Right atrium auricular region (tissue), 2 donors: ENCODE measurements around the gene LOX. TPM values are rescaled to one million over a fixed set of nuclear protein-coding genes. Genes with fewer than 3 reads are reported as not detected.

Experiments
- DNase-seq: peaks from one replicate; pipeline ENCODE4 v3.0.0-alpha.2; 2019; ENCODE audit warnings: low spot score
- H3K27ac ChIP-seq, 2 donors: fragments of 200-600 bp; sonication (generic); 1 replicate in 1 of 2; 2 replicates in 1 of 2; pipeline ENCODE4 v1.5.1; 2016 to 2019
- H3K27me3 ChIP-seq, 2 donors: fragments of 200-600 bp; sonication (generic); one replicate each; pipeline versions ENCODE4 v1.5.1 to v1.6.0; 2017 to 2019
- H3K36me3 ChIP-seq: fragments of 200-600 bp; sonication (generic); one replicate; pipeline ENCODE4 v1.5.1; 2016
- H3K4me1 ChIP-seq, 2 donors: fragments of 200-600 bp; sonication (generic); one replicate each; pipeline versions ENCODE4 v1.5.1 to v1.6.0; 2017 to 2019
- H3K4me3 ChIP-seq, 2 donors: fragments of 200-600 bp; sonication (generic); 1 replicate in 1 of 2; 2 replicates in 1 of 2; pipeline ENCODE4 v1.5.1; 2017 to 2019; ENCODE audit warnings: mild to moderate bottlenecking in 1 of 2, moderate library complexity in 1 of 2
- H3K9me3 ChIP-seq, 2 donors: fragments of 200-600 bp; sonication (generic); one replicate each; pipeline ENCODE4 v1.5.1; 2019
- CTCF ChIP-seq, 2 donors: fragments of 200-600 bp; sonication (generic); IDR thresholded peaks; one replicate each; pipeline ENCODE4 v1.5.1; 2019; ENCODE audit warnings: antibody characterized with exemption in 2 of 2
- total RNA-seq, 2 donors: library from RNA; depleted of rRNA; stranded (reverse); fragments of >200 nt; gene quantifications; one replicate each; pipeline ENCODE4 v1.1.0, GENCODE V29; 2016

The LOX gene
- total RNA-seq, 2 donors from 2014 or later, result 10.1 to 11.6 TPM

GRCh38 chr5:122056913-122057312 is 21.1 kb downstream of the LOX start:
- TF ChIP-seq CTCF (IDR thresholded peaks at IDR 0.05), result no peak
- Histone ChIP-seq H3K36me3 (no peaks in the 10 kb centered on the region), H3K27ac (no peak overlapping the region), H3K27me3 (no peaks in the 10 kb centered on the region), H3K4me3 (no peak overlapping the region), H3K9me3 (no peaks in the 10 kb centered on the region), H3K4me1 (peaks cover 0 to 12% of the 10 kb centered on the region in 2 donors)
- no peak for DNase-seq

GRCh38 chr5:122054266-122054665 is 23.8 kb downstream of the LOX start:
- no peak for TF ChIP-seq CTCF (IDR thresholded peaks at IDR 0.05)
- no peaks in the 10 kb centered on the region for H3K9me3 ChIP-seq

GRCh38 chr5:122053181-122054109 is 24.6 kb downstream of the LOX start:
- no peak for TF ChIP-seq CTCF (IDR thresholded peaks at IDR 0.05)
- H3K4me1 ChIP-seq, result peaks cover 0 to 12% of the 10 kb centered on the region in 2 donors
- no peak overlapping the region for H3K27ac ChIP-seq
- no peak overlapping the region for H3K4me3 ChIP-seq
- H3K36me3 ChIP-seq, result no peaks in the 10 kb centered on the region
- no peak for DNase-seq
- no peaks in the 10 kb centered on the region for H3K9me3 ChIP-seq
- H3K27me3 ChIP-seq, result no peaks in the 10 kb centered on the region

More at GRCh38 chr5:122054266-122054665, 23.8 kb downstream of the LOX start:
- H3K36me3 ChIP-seq, result no peaks in the 10 kb centered on the region
- H3K4me1 ChIP-seq, result peaks cover 0 to 12% of the 10 kb centered on the region in 2 donors
- no peak overlapping the region for H3K27ac ChIP-seq
- H3K27me3 ChIP-seq, result no peaks in the 10 kb centered on the region
- no peak overlapping the region for H3K4me3 ChIP-seq
- no peak for DNase-seq

- peaks cover 0 to 12% of the 10 kb centered on the region in 2 donors for H3K4me1 ChIP-seq
- no peaks in the 10 kb centered on the region for H3K9me3 ChIP-seq
- H3K27ac ChIP-seq, result no peak overlapping the region
- DNase-seq, result no peak
- H3K36me3 ChIP-seq, result no peaks in the 10 kb centered on the region
- TF ChIP-seq CTCF (IDR thresholded peaks at IDR 0.05), result no peak
- H3K27me3 ChIP-seq, result no peaks in the 10 kb centered on the region
- H3K4me3 ChIP-seq, result no peak overlapping the region
Measured at GRCh38 chr5:122051569-122051968, 26.5 kb downstream of the LOX start.

GRCh38 chr5:122050959-122051358 is 27.1 kb downstream of the LOX start:
- DNase-seq, result no peak
- H3K9me3 ChIP-seq, result no peaks in the 10 kb centered on the region
- no peak overlapping the region for H3K27ac ChIP-seq
- H3K4me3 ChIP-seq, result no peak overlapping the region
- no peak for TF ChIP-seq CTCF (IDR thresholded peaks at IDR 0.05)
- H3K36me3 ChIP-seq, result no peaks in the 10 kb centered on the region
- H3K27me3 ChIP-seq, result no peaks in the 10 kb centered on the region
- H3K4me1 ChIP-seq, result peaks cover 0 to 12% of the 10 kb centered on the region in 2 donors
